ENCODE measurements around the gene RCSD1.

Gene RCSD1

DNA sequence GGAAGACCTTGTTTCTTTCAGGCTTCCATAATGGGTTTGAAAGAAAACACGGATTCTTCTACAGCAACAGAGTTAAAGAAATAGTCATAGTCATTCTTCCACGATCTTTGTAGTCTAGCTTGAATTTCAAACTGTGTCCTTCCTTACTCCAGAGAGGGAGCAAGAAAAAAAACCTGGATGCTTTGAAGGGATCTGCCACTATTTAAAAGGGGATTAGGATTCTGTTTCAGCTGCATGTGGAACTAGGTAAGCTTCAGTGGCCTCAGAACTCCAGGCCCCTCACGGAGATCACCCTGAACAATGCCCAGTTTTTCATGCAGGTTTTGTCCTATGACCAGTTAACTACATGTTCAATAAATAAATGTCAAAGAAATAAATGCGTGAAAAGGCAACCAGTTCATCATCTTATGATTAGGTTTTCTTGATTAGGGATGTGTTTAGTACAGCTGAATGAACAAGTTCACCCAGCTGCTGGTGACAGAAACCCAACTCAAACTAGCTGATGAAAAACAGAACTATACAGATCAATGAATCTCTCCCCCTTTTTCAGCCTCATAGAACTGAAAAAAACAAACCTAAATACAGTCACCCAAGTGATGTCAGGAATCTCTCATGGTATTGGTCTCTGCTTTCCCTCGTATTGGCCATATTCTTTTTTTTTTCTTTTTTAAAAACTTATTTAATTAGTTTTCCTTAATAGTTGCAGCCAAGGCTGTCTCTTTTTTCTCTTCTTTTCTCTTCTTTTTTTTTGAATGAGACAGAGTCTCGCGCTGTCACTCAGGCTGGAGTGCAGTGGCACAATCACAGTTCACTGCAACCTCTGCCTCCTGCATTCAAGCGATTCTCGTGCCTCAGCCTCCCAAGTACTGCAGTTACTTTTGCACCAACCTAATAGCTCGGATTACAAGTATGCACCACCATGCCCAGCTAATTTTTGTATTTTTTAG is 77.2 kb downstream of the RCSD1 start:
- TF ChIP-seq, protein P1, sequence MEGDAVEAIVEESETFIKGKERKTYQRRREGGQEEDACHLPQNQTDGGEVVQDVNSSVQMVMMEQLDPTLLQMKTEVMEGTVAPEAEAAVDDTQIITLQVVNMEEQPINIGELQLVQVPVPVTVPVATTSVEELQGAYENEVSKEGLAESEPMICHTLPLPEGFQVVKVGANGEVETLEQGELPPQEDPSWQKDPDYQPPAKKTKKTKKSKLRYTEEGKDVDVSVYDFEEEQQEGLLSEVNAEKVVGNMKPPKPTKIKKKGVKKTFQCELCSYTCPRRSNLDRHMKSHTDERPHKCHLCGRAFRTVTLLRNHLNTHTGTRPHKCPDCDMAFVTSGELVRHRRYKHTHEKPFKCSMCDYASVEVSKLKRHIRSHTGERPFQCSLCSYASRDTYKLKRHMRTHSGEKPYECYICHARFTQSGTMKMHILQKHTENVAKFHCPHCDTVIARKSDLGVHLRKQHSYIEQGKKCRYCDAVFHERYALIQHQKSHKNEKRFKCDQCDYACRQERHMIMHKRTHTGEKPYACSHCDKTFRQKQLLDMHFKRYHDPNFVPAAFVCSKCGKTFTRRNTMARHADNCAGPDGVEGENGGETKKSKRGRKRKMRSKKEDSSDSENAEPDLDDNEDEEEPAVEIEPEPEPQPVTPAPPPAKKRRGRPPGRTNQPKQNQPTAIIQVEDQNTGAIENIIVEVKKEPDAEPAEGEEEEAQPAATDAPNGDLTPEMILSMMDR (IDR thresholded peaks at IDR 0.05; ENCODE audit: extremely low read depth, insufficient read depth, missing control alignments), result no peak
- in situ Hi-C loops (cut with MboI; ENCODE audit: low pct_unique_long_range_greater_than_20kb, low sequenced_read_pairs, unreplicated experiment), result no loop called here
- no peak for DNase-seq (ENCODE audit: low spot score)

GRCh38 chr1:167707942-167708341 is 77.9 kb downstream of the RCSD1 start:
- DNase-seq (ENCODE audit: low spot score), result no peak
- in situ Hi-C loops (cut with MboI; ENCODE audit: low pct_unique_long_range_greater_than_20kb, low sequenced_read_pairs, unreplicated experiment), result no loop called here
- TF ChIP-seq, protein P1 (IDR thresholded peaks at IDR 0.05; ENCODE audit: extremely low read depth, insufficient read depth, missing control alignments), result no peak

DNA sequence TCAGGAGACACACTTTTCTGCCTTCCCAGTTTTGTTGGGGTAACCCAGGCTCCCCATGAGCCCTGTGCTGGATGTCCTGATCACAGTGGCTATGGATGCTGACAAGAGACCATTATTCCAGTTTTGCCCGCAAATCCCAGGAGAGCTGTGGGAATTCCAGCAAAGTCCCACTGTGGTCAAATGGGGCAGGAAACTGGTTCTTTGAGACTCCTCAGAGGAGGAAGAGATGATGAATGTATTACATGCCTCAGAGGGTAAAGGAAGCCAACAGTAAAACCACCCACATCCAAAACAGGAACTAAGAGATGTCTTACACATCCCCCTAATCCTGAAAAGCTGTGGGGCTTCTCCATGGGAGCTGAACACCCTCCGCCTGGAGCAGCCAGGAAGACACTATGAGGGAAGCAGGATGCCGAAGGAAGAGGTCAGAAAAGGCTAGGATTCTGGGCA is 78.9 kb downstream of the RCSD1 start:
- TF ChIP-seq, protein P1 (IDR thresholded peaks at IDR 0.05; ENCODE audit: extremely low read depth, insufficient read depth, missing control alignments), result no peak
- no peak for DNase-seq (ENCODE audit: low spot score)
- in situ Hi-C loops (cut with MboI; ENCODE audit: low pct_unique_long_range_greater_than_20kb, low sequenced_read_pairs, unreplicated experiment), result no loop called here

DNA sequence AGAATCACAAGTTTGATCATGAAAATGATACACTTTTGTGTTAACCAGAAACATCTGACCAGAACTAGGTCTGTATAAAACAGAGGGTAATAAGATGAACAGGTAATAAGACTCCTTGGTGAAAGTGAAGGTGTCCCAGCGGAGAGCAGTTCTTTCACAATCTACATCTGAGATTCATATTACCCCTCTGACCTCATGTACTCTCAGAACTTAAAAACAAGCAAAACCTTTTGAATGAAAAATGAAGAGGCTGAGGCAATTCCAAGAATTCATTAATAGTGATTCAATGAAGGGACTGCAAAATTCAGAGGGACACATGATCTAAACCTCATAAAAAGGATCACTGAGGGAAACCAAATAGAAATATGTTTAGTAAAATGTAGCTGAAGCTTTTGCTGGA is 80.8 kb downstream of the RCSD1 start:
- DNase-seq (ENCODE audit: low spot score), result no peak
- in situ Hi-C loops (cut with MboI; ENCODE audit: low pct_unique_long_range_greater_than_20kb, low sequenced_read_pairs, unreplicated experiment), result no loop called here
- TF ChIP-seq, protein P1 (IDR thresholded peaks at IDR 0.05; ENCODE audit: extremely low read depth, insufficient read depth, missing control alignments), result no peak

GRCh38 chr1:167711797-167712196 is 81.8 kb downstream of the RCSD1 start:
- in situ Hi-C loops (cut with MboI; ENCODE audit: low pct_unique_long_range_greater_than_20kb, low sequenced_read_pairs, unreplicated experiment), result no loop called here

DNA sequence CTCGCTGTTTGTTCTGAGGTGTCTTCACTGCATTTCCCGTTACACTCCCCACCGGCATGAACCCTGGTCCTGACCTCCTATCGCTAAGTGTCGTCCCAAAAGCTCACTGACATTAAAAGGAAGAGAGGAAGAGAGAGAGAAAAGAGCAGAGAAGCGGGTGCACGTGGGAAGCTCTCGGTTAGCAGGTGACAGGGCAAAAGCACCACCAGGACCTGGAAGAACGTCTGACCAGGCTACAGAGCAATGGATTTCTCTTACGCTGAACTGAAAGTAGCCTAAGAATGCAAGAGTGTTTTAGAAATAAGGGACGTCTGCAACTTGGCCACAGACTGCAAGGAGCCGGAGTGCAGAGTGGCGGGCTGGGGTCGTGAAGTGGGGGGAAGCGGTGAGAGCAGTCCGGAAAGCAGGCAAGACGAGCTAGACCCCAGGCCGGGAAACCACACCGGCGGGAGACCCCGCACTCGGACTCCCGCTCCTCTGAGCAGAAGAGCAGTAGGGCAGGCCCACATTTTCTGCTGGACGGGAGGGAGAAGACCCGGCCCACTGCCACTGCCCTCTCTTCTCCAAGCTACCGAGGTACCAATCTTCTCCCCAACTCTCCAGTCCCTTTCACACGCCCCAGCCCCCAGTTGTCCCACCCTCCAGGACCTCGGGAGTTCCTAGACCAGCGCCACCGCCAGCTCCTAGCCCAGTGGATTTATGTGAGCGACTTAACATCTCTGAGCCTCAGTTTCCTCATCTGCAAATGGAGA is 83.5 kb downstream of the RCSD1 start:
- DNase-seq (ENCODE audit: low spot score), result no peak

More at GRCh38 chr1:167711797-167712196, 81.8 kb downstream of the RCSD1 start:
- DNase-seq (ENCODE audit: low spot score), result no peak
- TF ChIP-seq, protein P1 (IDR thresholded peaks at IDR 0.05; ENCODE audit: extremely low read depth, insufficient read depth, missing control alignments), result no peak

More for the DNA sequence above, 83.5 kb downstream of the RCSD1 start:
- TF ChIP-seq, protein P1 (IDR thresholded peaks at IDR 0.05; ENCODE audit: extremely low read depth, insufficient read depth, missing control alignments), result no peak
- in situ Hi-C loops (cut with MboI; ENCODE audit: low pct_unique_long_range_greater_than_20kb, low sequenced_read_pairs, unreplicated experiment), result no loop called here

Measured in GM13977 (cell line).